ENCODE results near the gene SIGLEC12. TPM values are rescaled to one million over a fixed set of nuclear protein-coding genes. Genes with fewer than 3 reads are reported as not detected.

SIGLEC12 gene
- total RNA-seq, 4 donors from 2014 or later = not detected

- TF ChIP-seq CTCF (IDR thresholded peaks at IDR 0.05; ENCODE audit: low read depth) = no peak
Measured at GRCh38 chr19:51490676-51491075, 10.9 kb downstream of the SIGLEC12 start.

GRCh38 chr19:51489113-51489512, 12.5 kb downstream of the SIGLEC12 start:
- TF ChIP-seq CTCF (IDR thresholded peaks at IDR 0.05; ENCODE audit: low read depth) = no peak

- TF ChIP-seq CTCF (IDR thresholded peaks at IDR 0.05; ENCODE audit: low read depth) = no peak
Measured at GRCh38 chr19:51488491-51488890, 13.1 kb downstream of the SIGLEC12 start.

- no peak for TF ChIP-seq CTCF (IDR thresholded peaks at IDR 0.05; ENCODE audit: low read depth)
Measured at GRCh38 chr19:51485960-51486660, 15.5 kb downstream of the SIGLEC12 start.

- no peak for TF ChIP-seq CTCF (IDR thresholded peaks at IDR 0.05; ENCODE audit: low read depth)
Measured at GRCh38 chr19:51480590-51480989, 21.0 kb downstream of the SIGLEC12 start.

GRCh38 chr19:51479531-51480331, 21.9 kb downstream of the SIGLEC12 start:
- TF ChIP-seq CTCF (IDR thresholded peaks at IDR 0.05; ENCODE audit: low read depth) = no peak
